ENCODE measurements around the gene ZNF407.

GRCh38 chr18:75071866-75072671 lies 474.4 kb downstream of the ZNF407 start:
- TF ChIP-seq GATA2 (IDR thresholded peaks at IDR 0.05; ENCODE audit: low read depth, low read length), result no peak
- TF ChIP-seq GATA3 (IDR thresholded peaks at IDR 0.05; ENCODE audit: low read depth, low read length), result no peak

Data from SH-SY5Y (cell line).